Thyroid gland (tissue), 4 donors: ENCODE data around the gene RASSF4.

Experiments used
- POLR2A ChIP-seq, 2 donors: fragments of 450-650 bp; IDR thresholded peaks; one replicate each; pipeline ENCODE4 v1.6.1; 2017; ENCODE audit warnings: antibody characterized with exemption in 2 of 2, mild to moderate bottlenecking in 2 of 2, moderate library complexity in 1 of 2
- TF ChIP-seq, protein P1 (sequence below), 6 experiments: fragments of 200-600 bp in 3 of 6; fragments of 450-650 bp in 3 of 6; sonication (generic) in 3 of 6; IDR thresholded peaks; one replicate each; pipeline ENCODE4 v1.5.1; 2016 to 2019; ENCODE audit warnings: antibody characterized with exemption in 6 of 6, mild to moderate bottlenecking in 2 of 6, inconsistent platforms in 1 of 6, moderate library complexity in 1 of 6

DNA sequence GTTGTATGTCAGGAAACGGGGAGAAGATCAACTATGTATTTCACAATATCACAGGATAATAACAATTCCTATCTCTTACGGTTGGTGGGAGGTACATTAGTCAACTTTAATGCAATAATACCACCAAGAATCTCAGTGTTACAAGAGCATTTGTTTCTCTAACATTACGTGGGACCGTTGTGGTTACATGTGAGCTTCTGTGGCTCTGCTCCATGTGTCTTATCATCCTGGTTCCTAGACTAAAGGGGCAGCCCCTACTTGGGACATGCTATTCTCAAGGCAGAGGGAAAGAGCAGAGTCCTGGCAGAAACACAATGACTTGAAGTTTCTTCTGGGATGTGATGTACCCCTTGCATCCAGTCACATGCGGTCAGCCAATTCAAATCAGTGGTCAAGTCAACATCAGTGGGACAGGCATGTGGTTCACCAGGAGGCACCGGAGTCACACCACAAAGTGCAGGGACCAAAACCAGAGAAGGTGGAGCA is 38.6 kb downstream of the RASSF4 start:
- TF ChIP-seq, protein P1, sequence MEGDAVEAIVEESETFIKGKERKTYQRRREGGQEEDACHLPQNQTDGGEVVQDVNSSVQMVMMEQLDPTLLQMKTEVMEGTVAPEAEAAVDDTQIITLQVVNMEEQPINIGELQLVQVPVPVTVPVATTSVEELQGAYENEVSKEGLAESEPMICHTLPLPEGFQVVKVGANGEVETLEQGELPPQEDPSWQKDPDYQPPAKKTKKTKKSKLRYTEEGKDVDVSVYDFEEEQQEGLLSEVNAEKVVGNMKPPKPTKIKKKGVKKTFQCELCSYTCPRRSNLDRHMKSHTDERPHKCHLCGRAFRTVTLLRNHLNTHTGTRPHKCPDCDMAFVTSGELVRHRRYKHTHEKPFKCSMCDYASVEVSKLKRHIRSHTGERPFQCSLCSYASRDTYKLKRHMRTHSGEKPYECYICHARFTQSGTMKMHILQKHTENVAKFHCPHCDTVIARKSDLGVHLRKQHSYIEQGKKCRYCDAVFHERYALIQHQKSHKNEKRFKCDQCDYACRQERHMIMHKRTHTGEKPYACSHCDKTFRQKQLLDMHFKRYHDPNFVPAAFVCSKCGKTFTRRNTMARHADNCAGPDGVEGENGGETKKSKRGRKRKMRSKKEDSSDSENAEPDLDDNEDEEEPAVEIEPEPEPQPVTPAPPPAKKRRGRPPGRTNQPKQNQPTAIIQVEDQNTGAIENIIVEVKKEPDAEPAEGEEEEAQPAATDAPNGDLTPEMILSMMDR (IDR thresholded peaks at IDR 0.05) = no peak
- TF ChIP-seq POLR2A (IDR thresholded peaks at IDR 0.05) = no peak
